EL (cell line): ENCODE data around the gene ANKRD34C.

ENCODE experiments used
- DNase-seq: peaks from one replicate; pipeline ENCODE4 v3.0.0-alpha.2; 2016

Gene ANKRD34C

DNA sequence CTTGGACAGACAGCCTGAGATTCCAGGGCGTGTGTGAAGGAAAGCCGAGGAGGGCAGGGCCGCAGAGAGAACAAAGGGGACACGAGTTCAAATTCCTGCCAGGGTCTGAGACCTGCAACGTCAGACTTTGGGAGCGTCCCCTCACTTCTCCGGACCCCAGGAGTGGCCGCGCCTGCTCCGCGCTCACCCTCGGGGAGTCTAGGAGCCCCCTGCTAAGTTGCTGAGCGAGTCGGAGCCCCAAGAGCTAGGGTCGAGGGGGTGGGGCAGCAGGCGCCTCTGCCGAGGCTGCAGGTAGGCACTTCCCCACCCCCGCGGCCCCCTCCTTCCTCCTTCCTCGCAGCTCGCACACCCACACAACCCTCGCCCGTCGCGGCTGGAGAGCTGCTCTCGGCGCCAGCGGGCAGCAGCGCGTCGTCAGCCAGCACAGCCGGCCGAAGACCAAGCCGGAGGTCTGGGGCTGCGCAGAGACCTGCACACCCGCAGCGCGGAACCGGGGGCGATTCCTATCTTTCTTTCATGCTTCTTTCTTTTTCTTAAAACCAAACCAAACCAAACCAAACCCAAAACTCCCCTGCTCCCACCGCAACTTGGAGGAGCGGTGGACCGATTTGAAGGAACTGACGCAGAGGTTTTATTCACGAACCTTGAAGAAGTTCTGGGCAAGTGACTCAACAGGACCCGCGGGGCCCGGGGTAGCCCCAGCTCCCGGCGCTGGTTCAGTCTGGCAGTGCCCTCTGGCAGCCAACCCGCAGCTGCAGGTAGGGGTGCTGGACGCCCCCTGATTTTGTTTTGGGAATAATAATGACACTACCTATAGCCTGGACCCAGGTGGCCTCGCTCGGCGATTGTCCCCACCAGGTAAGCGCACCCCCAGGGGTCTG, at the start of gene ANKRD34C:
Gene ANKRD34C, plus strand, starts transcription at position 352 of the 881 bp plus-strand sequence. CDS start 10,563 bp downstream, outside the sequence.
- no peak for DNase-seq

DNA sequence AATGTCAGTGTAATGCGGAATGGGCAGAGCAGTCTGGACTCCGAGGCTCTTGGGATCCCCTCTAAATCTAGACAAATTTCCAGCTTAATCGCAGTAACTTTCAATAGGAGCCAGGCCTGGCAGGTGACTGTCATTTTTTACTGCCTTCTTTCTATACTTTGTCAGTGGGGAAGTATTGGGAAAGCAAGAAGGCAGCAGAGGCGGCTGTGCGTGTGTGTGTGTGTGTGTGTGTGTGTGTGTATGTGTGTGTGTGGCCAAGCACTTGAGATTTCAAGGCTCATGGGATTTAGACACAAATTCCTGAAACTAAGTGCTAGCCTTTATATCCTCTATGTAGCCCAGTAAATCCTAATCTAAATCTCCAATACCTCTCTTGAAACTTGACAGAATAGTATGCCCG, 49.3 kb upstream of the ANKRD34C start:
- DNase-seq, result no peak

DNA sequence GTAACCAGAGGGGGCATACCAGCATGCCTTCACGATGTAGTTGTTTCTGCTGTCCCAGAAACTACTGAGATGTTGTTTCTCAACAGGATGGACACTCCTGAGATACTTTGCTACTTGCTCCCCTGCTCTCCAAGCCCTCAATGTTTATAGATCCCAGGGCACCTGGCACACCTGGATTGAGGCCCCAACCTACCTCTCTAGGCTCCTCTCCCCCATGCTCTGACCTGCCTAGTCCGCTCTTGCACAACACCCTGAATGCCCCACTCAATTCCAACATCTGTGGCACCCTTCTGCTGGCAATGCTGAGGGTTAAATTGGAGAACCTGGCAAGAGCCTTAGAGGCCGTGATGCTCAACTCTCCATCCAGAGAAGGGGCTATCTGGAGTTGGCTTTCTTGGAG, 42.5 kb upstream of the ANKRD34C start:
- DNase-seq, result no peak

DNA sequence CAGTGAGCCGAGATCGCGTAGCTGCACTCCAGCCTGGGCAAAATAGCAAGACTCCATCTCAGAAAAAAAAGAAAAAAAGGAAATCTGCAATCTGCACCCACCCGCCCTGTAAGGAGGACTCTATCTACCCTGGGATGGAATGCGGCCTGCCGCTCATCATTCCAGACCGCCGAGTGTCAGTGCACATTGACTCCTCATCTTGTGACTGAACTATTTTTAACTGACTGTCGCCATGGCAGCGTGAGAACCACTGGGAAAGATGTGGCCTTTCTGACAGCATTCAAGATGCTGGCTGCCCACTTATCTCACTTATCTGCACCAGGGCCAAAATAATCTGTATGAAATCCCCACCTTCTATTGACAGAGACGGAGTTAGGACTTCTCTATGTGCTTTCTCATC, 38.8 kb upstream of the ANKRD34C start:
- DNase-seq, result no peak

DNA sequence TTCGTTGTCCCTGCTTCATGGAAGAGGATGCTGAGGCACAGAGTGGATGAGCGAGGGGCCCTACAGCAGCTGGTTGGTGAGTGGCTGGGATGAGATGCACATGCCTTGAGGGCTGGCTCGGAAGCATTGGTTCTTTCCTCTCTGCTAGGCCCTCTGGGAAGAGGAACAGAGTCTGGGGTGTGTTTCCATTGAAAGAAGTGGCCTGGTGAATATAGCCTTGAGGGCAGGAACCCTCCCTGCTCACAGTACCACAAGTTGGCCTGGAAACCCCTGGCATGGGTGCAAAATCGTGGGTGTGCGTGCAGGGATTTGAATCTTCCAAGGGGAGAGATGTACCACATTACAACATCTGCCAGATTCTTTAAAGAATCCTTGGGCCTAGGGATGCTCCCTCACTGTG, 37.6 kb upstream of the ANKRD34C start:
- no peak for DNase-seq

DNA sequence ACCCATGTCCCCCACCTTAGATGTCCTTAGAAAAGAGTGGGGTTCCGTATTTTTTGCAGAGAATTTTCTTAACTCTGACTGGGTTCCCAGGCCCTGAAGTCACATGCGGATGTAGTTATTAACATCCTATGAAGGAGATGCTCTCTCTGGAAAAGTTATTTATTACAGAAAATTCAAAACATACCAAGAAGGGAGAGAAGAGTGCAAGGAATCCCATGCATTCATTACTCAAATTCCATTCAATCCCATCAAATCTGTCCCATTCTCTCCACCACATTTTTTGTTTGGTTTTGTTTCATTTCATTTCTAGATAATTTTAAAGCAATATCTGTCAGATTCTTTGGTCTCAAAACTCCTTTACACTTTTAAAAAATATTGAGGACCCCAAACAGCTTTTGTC, 34.3 kb upstream of the ANKRD34C start:
- DNase-seq, result no peak

DNA sequence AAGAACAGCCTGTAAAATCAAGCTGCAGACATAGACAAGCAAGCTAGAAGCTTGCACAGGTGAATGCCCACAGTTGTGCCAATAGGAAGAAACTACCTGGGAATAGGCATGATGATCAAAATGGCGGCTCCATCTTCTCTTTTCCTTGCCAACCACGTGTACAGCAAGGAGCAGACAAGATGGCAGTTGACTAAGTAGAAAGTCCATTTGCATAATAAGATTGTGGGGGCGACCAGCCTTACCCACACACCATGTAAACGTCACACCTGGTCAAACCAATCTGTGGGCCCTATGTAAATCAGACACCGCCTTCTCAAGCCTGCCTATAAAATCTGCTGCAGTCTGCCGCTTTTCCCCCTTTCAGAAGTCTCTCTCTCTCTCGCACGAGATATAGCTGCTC, 25.1 kb upstream of the ANKRD34C start:
- no peak for DNase-seq

DNA sequence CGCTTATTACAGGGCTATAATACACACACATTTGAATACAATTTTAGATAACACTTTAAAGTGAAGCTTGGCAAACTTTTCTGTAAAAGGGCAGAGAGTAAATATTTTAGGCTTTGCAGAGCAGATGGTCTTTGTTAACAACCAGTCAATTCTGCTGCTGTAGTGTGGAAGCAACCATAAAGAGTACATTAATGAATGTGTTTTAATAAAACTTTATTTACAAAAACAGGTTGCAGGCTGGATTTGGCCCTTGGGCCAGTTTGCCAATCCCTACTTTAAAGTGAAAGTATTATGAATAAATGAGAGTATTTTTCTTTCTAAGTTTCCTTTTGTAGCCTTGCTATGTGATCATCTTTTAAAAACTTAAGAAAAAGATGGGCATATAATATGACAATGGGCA, 20.7 kb upstream of the ANKRD34C start:
- no peak for DNase-seq

DNA sequence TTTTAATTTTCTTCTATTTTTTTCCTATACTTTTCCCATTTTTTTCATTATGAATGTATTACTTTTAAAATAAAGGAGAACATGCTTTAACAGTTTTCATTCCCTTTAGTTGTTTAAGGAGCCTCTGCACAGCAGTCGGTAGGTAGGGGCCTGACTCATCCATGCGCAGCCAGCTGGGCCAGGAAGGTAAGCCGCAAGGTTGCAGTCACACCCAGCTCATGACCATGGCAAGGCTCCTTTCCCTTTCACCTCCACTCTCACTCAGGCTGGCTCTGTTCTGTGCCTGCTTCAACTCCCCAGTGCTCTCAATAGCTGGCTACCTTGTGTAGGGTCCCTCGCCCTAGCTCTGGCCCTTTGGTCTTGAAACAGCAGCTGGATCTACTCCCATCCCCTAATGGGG, 17.4 kb upstream of the ANKRD34C start:
- no peak for DNase-seq

DNA sequence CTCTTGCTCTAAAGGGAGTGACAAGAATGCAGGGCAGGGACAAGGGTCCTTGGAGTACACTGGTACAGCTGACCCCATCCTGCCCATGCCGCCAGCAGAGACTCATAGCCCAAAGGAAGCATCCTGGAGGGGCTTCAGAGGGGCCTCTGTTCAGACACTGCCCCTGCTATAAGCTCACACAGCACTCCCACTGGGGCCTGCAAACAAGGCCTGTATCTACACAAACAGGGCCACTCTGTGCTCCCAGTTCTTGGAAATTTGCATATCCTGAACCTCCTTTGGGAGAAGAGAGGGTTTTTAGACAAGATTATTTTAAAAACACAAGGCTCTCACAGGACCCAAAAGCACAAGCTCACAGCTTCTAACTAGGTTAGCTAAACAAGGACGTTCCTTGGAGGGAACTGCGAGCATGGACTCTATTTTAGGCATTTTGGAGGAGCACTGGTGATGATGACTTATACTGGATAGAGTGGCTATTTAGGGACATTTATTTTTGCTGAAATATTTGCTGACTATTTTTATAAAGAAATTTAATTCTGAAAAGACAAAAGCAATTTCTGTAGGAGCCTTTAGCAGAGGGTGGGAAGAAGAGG, 16.4 kb upstream of the ANKRD34C start:
- no peak for DNase-seq

DNA sequence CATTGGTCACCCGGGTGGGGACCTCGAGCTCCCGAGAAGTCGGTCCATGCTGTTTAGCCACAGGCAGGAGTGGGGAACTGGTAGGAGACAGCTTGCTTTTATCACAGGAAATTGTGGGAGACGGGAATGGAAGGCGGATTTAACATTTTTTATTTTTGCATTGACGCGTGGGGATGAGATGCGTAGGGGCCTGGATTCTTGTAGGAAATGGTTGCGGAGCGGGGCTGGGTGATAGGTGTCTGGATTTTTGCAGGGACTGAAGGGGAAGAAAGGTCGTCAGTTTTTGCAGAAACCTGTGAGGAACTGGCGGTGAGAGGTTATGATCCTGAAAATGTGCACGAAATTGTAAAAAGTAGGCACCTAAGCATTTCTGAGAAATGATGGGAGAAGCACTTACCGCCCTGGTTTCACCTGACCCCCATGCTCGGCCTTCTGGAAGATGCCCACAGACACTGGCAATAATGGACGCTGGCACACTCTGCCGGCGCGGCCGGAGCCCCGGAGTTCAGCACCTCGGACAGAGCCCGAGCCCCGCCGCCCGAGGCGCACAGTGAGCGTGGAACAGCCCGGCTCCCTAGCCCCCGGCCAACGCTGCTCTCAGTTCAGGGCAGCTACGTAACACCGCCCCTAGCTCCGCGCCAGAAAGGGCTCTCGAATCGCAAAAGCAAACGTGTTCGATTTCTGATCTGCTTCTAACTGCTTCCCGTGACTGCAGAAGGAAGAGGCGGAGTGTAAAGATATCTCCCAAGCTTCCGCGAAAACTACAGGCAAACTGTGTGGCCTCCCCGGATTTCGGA, 928 bp downstream of the ANKRD34C start:
- peak; percentile 31 for DNase-seq

DNA sequence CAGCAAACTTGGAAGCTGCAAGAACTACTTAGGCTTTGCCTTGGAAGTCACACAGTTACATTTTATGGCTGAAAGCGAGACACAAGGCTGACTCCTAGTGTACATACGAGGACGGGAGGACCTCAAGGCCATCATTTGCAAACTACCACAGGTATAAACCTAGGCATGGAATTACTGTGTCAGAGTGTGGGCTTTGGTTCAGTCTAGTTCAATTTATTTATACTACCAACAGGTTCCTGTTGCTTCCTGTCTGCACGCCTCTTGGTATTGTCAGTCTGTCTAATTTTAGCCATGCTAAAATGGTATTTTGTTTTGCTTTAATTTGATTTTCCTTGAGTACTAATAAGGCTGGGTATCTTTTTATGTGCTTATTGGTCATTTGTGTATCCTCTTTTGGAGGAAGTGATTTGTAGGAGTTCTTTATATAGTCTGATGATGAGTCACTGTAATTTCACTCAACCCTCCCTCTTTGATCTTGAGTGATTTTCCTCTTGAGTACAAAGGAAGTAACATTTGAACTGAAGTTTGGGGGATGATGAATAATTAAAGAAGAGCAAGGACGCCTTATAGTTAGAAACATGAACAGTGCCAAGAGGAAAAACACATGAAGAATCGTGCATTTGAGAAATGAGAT, 8.2 kb downstream of the ANKRD34C start:
- no peak for DNase-seq

DNA sequence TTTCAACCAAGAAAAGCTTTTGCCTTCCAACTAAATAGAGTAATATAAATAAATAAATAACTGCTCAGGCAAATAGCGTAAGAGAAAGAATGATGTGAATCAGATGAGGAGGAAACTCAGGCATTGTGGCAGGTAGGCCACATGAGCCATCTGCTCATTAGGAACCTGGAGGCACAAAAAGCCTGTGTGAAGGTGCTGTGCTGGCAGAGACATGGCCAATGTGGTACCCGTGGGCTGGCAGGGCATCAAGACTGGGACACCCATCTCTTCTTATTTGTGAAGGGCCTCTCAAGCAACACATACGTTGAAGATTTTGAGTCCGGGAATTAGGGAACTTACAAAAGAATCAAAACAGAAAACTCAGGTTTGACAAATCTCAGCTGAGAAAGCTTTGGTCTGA, 9.5 kb downstream of the ANKRD34C start:
- no peak for DNase-seq

DNA sequence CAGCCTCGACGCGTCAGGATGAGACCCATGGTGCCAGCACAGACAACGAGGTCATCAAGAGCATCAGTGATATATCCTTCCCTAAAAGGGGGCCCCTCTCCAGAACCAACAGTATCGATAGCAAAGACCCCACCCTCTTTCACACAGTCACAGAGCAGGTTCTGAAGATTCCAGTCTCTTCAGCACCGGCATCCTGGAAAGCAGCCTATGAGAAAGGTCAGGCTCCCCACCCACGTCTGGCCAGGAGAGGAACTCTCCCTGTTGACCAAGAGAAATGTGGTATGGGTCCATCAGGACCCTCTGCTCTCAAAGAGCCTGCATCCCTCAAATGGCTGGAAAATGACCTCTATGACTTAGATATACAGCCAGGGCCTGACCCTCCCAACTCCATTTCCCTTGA, 11.6 kb downstream of the ANKRD34C start:
- DNase-seq, result no peak

DNA sequence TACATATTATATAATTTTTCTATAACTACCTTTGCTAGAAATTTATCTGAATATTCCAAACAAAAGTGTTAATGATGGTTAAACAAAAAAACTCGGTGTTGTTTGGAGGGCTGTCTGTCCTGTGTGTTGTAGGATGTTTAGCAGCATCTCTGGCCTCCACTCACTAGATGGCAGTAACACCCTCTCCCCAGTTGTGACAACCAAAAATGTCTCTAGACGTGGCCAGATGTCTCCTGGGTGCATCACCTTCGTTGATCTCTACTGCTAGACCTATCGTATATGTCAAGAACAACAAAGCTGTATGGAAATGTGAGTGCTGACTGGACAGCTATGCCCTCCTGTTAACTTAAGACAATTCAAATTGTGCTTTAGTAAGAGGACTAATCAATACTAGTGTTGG, 14.1 kb downstream of the ANKRD34C start:
- DNase-seq, result no peak

DNA sequence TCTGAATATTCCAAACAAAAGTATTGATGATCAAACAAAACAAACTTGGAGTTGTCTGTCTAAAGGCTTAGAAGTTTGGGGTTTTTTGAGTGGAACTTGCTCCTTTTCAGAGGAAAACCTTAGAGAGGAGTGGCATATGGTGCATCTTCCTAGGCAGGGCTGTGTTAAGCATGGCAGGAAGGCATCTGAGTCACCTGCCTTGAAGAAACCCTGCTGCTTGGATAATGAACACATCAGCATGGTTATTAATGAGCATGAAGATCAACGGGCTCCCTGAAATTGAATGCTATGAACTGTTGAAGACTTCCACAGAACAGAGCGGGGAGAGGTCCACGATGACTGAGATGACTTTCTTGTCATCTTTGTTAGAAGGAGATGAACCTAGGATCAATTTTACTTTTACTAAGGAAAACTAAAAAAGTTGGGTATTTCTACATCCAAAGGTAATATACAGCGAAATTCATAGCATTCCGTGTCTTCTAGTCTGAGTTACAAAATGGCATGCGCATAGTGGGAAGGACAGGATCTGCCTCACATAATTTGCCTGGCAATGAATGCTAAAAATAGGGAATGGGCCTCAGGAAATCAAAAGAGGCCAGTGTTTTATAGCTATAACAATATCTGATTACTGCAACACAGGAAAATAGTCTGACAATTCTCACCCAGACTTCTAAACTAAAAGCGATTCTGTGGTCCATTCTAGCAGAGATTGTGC, 16.8 kb downstream of the ANKRD34C start:
- no peak for DNase-seq

DNA sequence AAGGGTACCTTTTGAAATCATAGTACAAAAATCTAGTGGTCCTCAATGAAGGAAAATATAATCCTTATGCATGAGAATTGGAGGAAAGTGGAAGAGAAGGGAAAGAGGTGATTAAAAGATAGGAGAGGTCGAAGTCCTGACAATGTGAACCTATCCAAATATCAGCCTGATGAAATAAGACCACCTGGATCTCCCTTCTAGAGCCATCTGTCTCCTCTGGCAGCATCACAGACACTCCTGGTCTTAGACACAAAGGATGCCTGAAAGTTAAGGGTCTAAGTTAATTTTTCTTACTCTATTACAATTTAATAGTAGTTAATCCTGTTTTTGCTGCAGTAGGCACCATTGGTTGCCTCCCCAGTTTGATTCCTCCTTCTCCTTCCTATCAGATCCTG, 17.3 kb downstream of the ANKRD34C start:
- DNase-seq, result no peak

DNA sequence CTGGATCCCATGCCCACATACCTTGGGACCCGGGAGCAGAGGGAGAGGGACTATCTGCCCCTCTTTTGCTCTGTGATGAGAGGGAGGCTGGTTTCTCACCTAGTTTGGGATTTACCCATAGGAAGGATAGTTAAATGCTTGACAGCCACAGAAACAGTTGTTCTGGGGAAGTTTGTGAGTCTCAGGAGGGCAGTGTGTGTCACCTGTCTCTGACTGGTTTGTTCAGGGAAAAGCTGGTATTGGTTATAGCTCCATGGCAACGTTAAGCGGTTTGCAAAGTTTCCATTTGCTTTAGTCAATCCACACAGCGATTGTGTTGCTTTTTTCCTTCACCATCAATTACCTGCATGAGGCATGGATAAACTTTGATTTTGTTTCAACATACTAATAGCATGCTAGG, 24.7 kb downstream of the ANKRD34C start:
- no peak for DNase-seq

DNA sequence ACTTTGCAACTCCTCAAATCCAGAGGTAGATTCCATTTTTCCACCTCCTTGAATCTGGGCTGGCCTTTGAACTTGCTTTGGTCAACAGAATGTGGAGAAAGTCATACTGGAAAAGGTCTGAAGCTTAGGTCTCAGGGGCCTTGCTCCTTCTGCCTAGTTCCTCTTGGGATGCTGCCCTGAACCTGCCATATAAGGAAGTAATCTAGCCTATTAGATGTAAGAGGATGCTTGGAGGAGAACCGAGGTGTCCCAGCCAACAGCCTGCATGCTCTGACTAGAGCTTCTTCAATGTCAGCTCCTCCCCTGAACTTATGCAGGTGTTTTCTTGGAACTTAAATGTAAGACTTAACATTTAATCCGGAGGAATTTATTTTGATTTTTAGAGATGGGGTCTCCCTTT, 26.4 kb downstream of the ANKRD34C start:
- no peak for DNase-seq

DNA sequence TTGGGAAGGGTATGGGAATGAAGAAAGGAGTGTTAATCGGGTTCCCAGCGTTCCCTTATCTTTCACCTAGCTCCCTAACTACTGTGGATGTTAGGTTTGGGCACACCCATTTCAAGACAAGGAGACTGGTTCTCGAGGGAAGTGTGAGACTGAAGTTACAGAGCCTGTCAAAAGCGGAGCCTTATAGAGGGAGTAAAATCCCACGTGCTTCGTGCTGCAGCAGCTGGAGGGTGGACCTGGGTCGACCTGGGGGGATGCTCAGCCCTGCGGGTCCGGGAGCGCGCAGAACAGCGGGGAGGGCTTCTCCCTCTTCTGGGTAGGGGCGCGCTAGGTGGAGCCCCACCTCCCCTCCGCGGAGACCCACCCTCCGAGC, 28.1 kb downstream of the ANKRD34C start:
- DNase-seq, result no peak

DNA sequence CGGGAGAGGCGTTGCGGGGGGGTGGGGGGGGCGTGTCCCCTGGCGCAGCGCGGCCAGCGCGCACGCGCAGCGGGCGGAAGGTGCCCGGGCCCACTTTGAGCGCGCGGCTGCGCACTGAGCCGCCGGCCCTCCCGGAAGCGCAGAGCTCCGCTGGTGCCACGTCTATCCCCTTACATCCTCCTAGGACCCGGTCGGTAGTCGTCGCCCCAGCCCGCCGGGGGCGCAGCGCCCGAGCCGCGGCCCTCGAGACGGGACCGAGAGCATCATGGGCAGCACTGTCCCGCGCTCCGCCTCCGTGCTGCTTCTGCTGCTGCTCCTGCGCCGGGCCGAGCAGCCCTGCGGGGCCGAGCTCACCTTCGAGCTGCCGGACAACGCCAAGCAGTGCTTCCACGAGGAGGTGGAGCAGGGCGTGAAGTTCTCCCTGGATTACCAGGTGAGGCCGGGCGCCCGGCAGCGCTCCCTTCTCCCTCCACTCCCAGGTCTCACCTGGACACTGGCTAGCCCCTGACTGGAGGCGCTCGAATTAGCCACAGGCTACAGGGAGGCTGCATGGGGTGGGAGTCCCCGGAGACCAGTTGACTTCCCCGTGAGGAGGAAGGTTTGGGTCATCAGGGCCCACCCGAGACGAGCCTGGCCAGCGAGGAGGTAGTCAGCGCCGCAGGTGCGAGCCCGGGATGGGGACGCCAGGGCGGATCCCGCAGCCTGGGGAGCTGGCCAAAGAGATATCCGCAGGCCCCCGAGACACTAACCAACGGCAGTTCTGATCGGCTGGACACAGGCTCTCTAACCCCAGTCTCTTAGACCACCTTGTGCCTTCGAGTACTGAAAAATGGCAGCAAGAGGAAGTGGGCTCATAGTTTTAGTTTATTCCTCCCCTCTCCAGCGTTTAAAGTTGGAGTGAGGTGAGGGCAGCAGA, 28.7 kb downstream of the ANKRD34C start, which contains the start of gene TMED3:
Gene TMED3, plus strand, starts transcription at position 128 of the 916 bp plus-strand sequence. Its CDS starts 138 bp downstream, at position 266.
- peak; percentile 87 for DNase-seq
